ENCODE data around the gene MYRIP.

- TF ChIP-seq POLR2A (IDR thresholded peaks at IDR 0.05) (no peak), CTCF (IDR thresholded peaks at IDR 0.05) (no peak), EP300 (IDR thresholded peaks at IDR 0.05) (no peak)
Observed at GRCh38 chr3:39937315-39937714, 127.9 kb downstream of the MYRIP start.
